BJ (cell line): ENCODE data around the gene HIRIP3. TPM values are rescaled to one million over a fixed set of nuclear protein-coding genes. Genes with fewer than 3 reads are reported as not detected.

Source experiments
- CTCF ChIA-PET: fragments of 350-600 bp; formaldehyde crosslinking; extraction: SDS; loops from one replicate; lab custom pipeline; 2021; ENCODE audit warnings: antibody characterized with exemption, inconsistent platforms; lab: Yijun Ruan, JAX
- POLR2A ChIA-PET: fragments of 300-600 bp; sonication (Branson Sonifier 250); formaldehyde crosslinking; extraction: SDS; loops from one replicate; lab custom pipeline; 2021; ENCODE audit warnings: antibody characterized with exemption; lab: Charles Lee
- DNase-seq: peaks from one replicate; pipeline ENCODE4 v3.0.0-alpha.2; 2011; ENCODE audit warnings: low read depth
- H3K27me3 ChIP-seq: 2 replicates; pipeline ENCODE4 v1.6.0; 2011; ENCODE audit warnings: low read length; ENCODE audit not compliant: control insufficient read depth, insufficient read depth
- H3K36me3 ChIP-seq: 2 replicates; pipeline ENCODE4 v1.5.1; 2011; ENCODE audit warnings: low read length; ENCODE audit not compliant: control insufficient read depth, insufficient read depth
- H3K4me3 ChIP-seq: 2 replicates; pipeline ENCODE4 v1.5.1; 2011; ENCODE audit warnings: low read depth, mild to moderate bottlenecking, control low read depth, low read length
- polyA plus RNA-seq: library from polyadenylated mRNA; depleted of rRNA; stranded (reverse); fragments of >200 nt; gene quantifications from 2 replicates; pipeline ENCODE4 v1.2.3, GENCODE V29; 2011
- TF ChIP-seq, protein P1 (sequence below): IDR thresholded peaks from 2 replicates; pipeline ENCODE4 v1.5.1; 2011; ENCODE audit warnings: low read depth, mild to moderate bottlenecking, control low read depth, inconsistent platforms, low read length, moderate library complexity; ENCODE audit not compliant: insufficient read depth

The HIRIP3 gene
- polyA plus RNA-seq, 1 experiment, result 9.6 TPM

DNA sequence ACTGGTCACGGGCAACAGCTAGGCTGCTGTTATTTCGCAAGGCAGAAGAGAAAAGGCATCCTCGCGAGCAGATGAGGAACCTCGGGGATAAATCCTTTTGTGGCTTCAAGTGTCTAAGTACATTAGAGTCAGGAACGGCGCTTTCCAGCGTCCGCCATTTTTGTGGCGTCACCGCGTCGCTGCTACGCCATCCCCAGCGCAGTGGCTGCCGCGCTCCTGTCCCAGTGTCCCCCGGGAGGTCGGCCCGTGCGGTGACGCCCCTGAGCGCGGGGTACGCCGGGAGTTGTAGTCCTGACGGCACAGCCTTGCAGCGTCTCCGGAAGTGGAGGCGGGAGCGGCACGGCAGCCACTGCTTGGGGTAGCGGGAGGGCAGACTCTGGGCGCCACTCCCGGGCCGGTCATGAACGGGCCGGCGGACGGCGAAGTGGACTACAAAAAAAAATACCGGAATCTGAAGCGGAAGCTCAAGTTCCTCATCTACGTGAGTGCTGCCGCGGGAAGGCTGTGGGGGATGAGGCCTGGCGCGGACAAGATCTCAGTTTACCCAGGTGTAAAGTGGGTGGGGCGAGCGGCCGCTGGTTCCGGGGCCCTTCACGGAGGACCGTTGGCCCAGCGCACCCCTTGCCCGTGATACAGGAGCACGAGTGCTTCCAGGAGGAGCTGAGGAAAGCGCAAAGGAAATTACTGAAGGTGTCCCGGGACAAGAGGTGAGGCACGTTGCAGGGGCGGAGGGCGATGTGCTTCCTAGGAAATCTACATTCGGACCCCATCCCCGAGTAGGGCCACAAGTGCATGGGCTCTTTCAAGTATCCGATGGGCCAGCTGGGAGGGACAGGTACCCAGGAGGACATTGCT lies 721 bp upstream of the HIRIP3 start, which contains the start of gene INO80E:
TSS of gene INO80E (plus strand) at position 331 of the 855 bp plus-strand sequence. CDS start at position 401, 70 bp downstream.
- Histone ChIP-seq H3K27me3 (no peaks in the 10 kb centered on the region), H3K36me3 (peaks cover 21% of the 10 kb centered on the region), H3K4me3 (peak within 1 kb of the TSS; percentile 90)
- DNase-seq, result peak; percentile 76
- ChIA-PET POLR2A (no interaction called here), CTCF (interaction anchor here (0.6 to 1.4 kb wide), 4 partner anchors 9 to 295 kb away, joined by 3 to 8 read pairs (median 3); partner anchors contain the start of gene PAGR1)
- TF ChIP-seq, protein P1, sequence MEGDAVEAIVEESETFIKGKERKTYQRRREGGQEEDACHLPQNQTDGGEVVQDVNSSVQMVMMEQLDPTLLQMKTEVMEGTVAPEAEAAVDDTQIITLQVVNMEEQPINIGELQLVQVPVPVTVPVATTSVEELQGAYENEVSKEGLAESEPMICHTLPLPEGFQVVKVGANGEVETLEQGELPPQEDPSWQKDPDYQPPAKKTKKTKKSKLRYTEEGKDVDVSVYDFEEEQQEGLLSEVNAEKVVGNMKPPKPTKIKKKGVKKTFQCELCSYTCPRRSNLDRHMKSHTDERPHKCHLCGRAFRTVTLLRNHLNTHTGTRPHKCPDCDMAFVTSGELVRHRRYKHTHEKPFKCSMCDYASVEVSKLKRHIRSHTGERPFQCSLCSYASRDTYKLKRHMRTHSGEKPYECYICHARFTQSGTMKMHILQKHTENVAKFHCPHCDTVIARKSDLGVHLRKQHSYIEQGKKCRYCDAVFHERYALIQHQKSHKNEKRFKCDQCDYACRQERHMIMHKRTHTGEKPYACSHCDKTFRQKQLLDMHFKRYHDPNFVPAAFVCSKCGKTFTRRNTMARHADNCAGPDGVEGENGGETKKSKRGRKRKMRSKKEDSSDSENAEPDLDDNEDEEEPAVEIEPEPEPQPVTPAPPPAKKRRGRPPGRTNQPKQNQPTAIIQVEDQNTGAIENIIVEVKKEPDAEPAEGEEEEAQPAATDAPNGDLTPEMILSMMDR, result 0 out of 2 replicates have a peak, but pooled peaks have one; percentile 2

DNA sequence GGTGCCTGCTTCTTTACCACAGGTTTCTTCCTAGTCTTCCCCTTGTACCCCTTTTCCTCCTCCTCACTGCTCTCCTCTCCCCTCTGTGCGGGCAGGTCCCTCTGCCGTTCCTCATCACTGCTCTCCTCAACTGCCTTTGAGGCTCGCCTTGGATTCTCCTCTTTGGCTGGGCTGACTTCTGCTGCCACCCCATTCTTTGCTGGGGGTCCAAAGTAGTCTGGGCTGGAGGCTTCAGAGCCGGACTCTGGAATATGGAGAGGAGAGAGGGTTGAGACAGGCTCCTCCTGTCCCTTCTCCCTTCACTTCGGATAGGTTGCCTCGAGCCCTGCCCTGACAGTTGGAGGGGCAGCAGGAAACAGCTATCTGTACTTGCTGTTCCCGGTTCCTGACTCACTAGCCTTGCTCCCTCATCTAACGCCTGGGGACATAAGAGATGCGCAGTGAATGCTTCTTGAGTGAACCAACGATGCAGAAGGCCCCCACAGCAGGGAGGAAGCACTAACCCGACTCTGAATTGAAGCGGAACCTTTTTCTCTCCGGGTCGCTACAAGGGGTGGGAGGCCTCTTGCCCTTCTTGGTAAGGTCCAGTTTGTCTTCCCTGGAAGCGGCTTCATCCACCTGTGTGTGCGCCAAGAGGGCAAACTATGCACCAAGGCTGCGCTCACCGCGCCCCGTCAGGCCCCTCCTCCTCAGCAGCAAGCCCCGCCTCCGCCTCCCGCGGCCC lies 655 bp downstream of the HIRIP3 start:
- H3K4me3 ChIP-seq, result peak overlapping the region; percentile 90
- H3K27me3 ChIP-seq, result no peaks in the 10 kb centered on the region
- DNase-seq, result peak; percentile 35
- TF ChIP-seq, protein P1, result no peak
- ChIA-PET POLR2A (interaction anchor here (0.6 kb wide), 1 partner anchor 71 kb away, joined by 3 read pairs; the partner anchor contains the start of gene ALDOA), CTCF (interaction anchor here (1.0 kb wide), 1 partner anchor 51 kb away, joined by 3 read pairs; no protein-coding TSS in a partner anchor)
- H3K36me3 ChIP-seq, result peaks cover 25% of the 10 kb centered on the region

DNA sequence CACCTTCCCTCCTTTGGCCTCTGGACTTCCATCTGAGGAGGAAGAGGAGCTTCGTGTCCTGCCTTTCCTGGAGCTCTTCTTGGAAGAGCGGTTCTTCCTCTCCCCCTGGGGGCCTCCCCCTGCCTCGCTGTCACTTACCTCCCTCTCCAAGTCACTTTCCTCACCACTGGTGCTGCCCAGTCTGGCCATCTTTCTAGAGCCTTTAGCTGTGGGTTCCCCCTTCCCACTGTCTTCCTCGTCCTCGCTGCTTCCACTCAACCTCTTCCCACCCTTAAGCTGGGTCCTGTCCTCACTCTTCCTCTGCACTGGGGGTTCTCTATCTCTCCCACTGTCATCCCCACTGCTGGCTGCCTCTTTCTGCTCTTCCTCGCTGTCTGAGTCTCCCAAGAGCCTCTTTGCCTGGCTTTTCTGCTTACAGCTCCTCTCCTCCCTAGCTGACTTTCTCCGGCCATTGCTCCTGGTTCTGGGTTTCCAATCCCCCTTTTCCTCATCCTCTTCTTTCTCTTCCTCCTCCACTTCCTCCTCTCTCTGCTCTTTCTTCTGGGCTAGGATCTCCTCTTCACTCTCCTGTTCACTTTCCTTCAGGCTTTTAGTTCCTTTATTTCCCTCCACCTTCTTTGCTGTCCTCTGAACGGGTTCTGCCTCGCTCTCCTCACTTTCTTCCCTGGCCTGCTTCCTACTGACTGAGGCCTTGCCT lies 1.4 kb downstream of the HIRIP3 start:
- ChIA-PET POLR2A (no interaction called here), CTCF (interaction anchor here (0.6 to 0.8 kb wide), 2 partner anchors 18 to 282 kb away, joined by 3 read pairs; no protein-coding TSS in a partner anchor)
- no peak for DNase-seq
- peaks cover 28% of the 10 kb centered on the region for H3K36me3 ChIP-seq
- no peaks in the 10 kb centered on the region for H3K27me3 ChIP-seq
- H3K4me3 ChIP-seq, result no peak overlapping the region
- TF ChIP-seq, protein P1, result no peak

DNA sequence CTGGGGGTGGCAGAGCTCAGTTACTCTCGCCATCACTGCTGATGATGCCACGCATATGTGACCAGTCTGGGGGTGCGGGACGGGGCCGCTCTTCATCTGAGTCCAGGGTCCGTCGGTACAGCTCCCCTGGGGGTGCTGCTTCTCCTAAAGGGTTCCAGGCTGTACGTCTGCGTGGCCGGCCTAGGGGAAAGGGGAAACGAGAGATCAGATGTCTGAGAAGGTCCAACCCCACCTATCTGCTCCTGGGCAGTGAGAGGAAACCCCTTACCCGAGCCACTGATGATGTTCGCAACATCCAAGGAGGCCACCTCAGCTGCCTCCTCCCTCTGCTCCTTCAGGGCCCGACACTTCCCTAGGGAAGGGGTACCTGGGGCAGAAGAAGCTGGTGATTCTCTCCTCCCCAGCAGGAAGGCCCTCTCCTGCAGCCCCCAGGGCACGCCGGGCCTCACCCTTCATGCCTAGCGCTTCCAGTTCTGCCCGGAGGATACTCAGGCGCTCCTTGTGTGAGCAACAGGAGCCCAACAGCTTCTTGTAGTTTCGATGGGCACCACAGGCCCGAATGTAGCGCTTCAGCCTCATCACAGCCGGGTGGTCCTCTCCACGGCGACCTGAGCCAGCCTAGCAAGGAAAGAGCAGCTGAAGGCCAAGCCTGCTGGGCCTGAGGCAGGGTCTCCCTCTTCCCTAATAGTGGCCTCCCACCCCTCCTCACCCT lies 2.1 kb downstream of the HIRIP3 start:
- CTCF ChIA-PET, result interaction anchor here (0.6 to 0.8 kb wide), 2 partner anchors 17 to 282 kb away, joined by 3 read pairs; no protein-coding TSS in a partner anchor

More for the DNA sequence above, 2.1 kb downstream of the HIRIP3 start:
- Histone ChIP-seq H3K4me3 (no peak overlapping the region), H3K27me3 (no peaks in the 10 kb centered on the region), H3K36me3 (peaks cover 35% of the 10 kb centered on the region)
- POLR2A ChIA-PET, result no interaction called here
- TF ChIP-seq, protein P1, result no peak
- DNase-seq, result no peak
